ENCODE data around the gene MINDY4B. TPM values are rescaled to one million over a fixed set of nuclear protein-coding genes. Genes with fewer than 3 reads are reported as not detected.

Gene MINDY4B
- total RNA-seq, 4 donors from 2014 or later: not detected

- H3K4me1 ChIP-seq: no peaks in the 10 kb centered on the region
- no peak overlapping the region for H3K4me3 ChIP-seq
- no peaks in the 10 kb centered on the region for H3K9me3 ChIP-seq
- no peak for DNase-seq
- no peak for TF ChIP-seq CTCF (IDR thresholded peaks at IDR 0.05)
- no peak for TF ChIP-seq POLR2A (IDR thresholded peaks at IDR 0.05)
- H3K27me3 ChIP-seq: no peaks in the 10 kb centered on the region
- no peaks in the 10 kb centered on the region for H3K36me3 ChIP-seq
- H3K27ac ChIP-seq: no peak overlapping the region
These were observed 16.1 kb downstream of the MINDY4B start for GRCh38 chr3:150889106-150889505.

- Histone ChIP-seq H3K36me3 (no peaks in the 10 kb centered on the region), H3K27ac (no peak overlapping the region), H3K9me3 (no peaks in the 10 kb centered on the region), H3K4me3 (no peak overlapping the region), H3K4me1 (no peaks in the 10 kb centered on the region), H3K27me3 (no peaks in the 10 kb centered on the region)
- TF ChIP-seq POLR2A (IDR thresholded peaks at IDR 0.05) (no peak), CTCF (IDR thresholded peaks at IDR 0.05) (no peak)
- no peak for DNase-seq
These were observed 18.2 kb downstream of the MINDY4B start for GRCh38 chr3:150887031-150887430.

GRCh38 chr3:150885535-150885934, 19.7 kb downstream of the MINDY4B start:
- no peak for DNase-seq
- Histone ChIP-seq H3K36me3 (no peaks in the 10 kb centered on the region), H3K9me3 (no peaks in the 10 kb centered on the region), H3K27me3 (no peaks in the 10 kb centered on the region), H3K4me3 (no peak overlapping the region), H3K4me1 (no peaks in the 10 kb centered on the region), H3K27ac (no peak overlapping the region)
- TF ChIP-seq CTCF (IDR thresholded peaks at IDR 0.05): no peak
- no peak for TF ChIP-seq POLR2A (IDR thresholded peaks at IDR 0.05)

GRCh38 chr3:150878996-150879575, 26.2 kb downstream of the MINDY4B start:
- Histone ChIP-seq H3K4me3 (no peak overlapping the region), H3K27me3 (no peaks in the 10 kb centered on the region), H3K4me1 (no peaks in the 10 kb centered on the region), H3K9me3 (no peaks in the 10 kb centered on the region), H3K27ac (no peak overlapping the region), H3K36me3 (no peaks in the 10 kb centered on the region)
- DNase-seq: no peak
- TF ChIP-seq POLR2A (IDR thresholded peaks at IDR 0.05) (no peak), CTCF (IDR thresholded peaks at IDR 0.05) (no peak)

GRCh38 chr3:150878290-150878689, 26.9 kb downstream of the MINDY4B start:
- TF ChIP-seq CTCF (IDR thresholded peaks at IDR 0.05): no peak
- no peak for TF ChIP-seq POLR2A (IDR thresholded peaks at IDR 0.05)
- no peak overlapping the region for H3K27ac ChIP-seq
- DNase-seq: no peak

GRCh38 chr3:150877303-150877702, 27.9 kb downstream of the MINDY4B start:
- TF ChIP-seq CTCF (IDR thresholded peaks at IDR 0.05): no peak
- TF ChIP-seq POLR2A (IDR thresholded peaks at IDR 0.05): no peak
- Histone ChIP-seq H3K4me3 (no peak overlapping the region), H3K36me3 (no peaks in the 10 kb centered on the region), H3K4me1 (no peaks in the 10 kb centered on the region), H3K27ac (no peak overlapping the region), H3K27me3 (no peaks in the 10 kb centered on the region), H3K9me3 (no peaks in the 10 kb centered on the region)
- no peak for DNase-seq

More at GRCh38 chr3:150878290-150878689, 26.9 kb downstream of the MINDY4B start:
- Histone ChIP-seq H3K9me3 (no peaks in the 10 kb centered on the region), H3K4me1 (no peaks in the 10 kb centered on the region), H3K27me3 (no peaks in the 10 kb centered on the region), H3K4me3 (no peak overlapping the region), H3K36me3 (no peaks in the 10 kb centered on the region)
